Right lobe of liver (tissue), 6 donors: ENCODE measurements around the gene UQCR10. TPM values are rescaled to one million over a fixed set of nuclear protein-coding genes. Genes with fewer than 3 reads are reported as not detected.

ENCODE experiments used
- ATAC-seq, 4 donors: fragments of 200-7000 bp; cut with Tn5 transposase; one replicate each; pipeline ENCODE4 v1.9.1; 2020; ENCODE audit warnings: mild to moderate bottlenecking in 4 of 4, moderate library complexity in 4 of 4
- DNase-seq, 3 donors: peaks; one replicate each; pipeline ENCODE4 v3.0.0-alpha.2; 2020
- H3K27ac ChIP-seq, 3 donors: fragments of 200-600 bp; one replicate each; pipeline ENCODE4 v1.8.0; 2022
- H3K27me3 ChIP-seq, 2 donors: fragments of 200-600 bp; one replicate each; pipeline ENCODE4 v1.8.0; 2022
- H3K36me3 ChIP-seq, 4 donors: fragments of 200-600 bp; sonication (generic) in 1 of 4; one replicate each; pipeline versions ENCODE4 v1.5.1 to v1.8.0; 2017 to 2022; ENCODE audit warnings: control low read depth in 1 of 4
- H3K4me1 ChIP-seq, 4 donors: fragments of 200-600 bp; sonication (generic) in 1 of 4; one replicate each; pipeline versions ENCODE4 v1.5.1 to v1.8.0; 2017 to 2022; ENCODE audit warnings: control low read depth in 1 of 4
- H3K4me3 ChIP-seq, 3 donors: fragments of 200-600 bp; one replicate each; pipeline ENCODE4 v1.8.0; 2022
- H3K9me3 ChIP-seq, 4 donors: fragments of 200-600 bp; sonication (generic) in 1 of 4; one replicate each; pipeline versions ENCODE4 v1.5.1 to v1.8.0; 2017 to 2022; ENCODE audit warnings: control low read depth in 1 of 4
- POLR2A ChIP-seq: fragments of 450-650 bp; IDR thresholded peaks from one replicate; pipeline ENCODE4 v1.6.1; 2017; ENCODE audit warnings: antibody characterized with exemption, mild to moderate bottlenecking
- WGBS: methylation state at CpG from one replicate; pipeline ENCODE4 v1.1.6; 2018; ENCODE audit warnings: low coverage, low lambda C conversion rate; ENCODE audit not compliant: insufficient coverage; ENCODE audit errors: missing lambda C conversion rate; 5-methylcytosine and 5-hydroxymethylcytosine counted together
- intact Hi-C, 2 donors: fragments of 100-400 bp; cut with DNase I; formaldehyde crosslinking; loops; one replicate each; pipeline versions ENCODE4 v1.11.2 to v1.14.1; 2022
- total RNA-seq, 6 experiments: library from RNA; depleted of rRNA in 2 of 6; stranded (reverse); fragments of >200 nt in 2 of 6; fragmentation: NEBNext Ultra II Directional in 3 of 6; extraction: Animal tissue kit (Norgen Biotek cat#: 25700) in 3 of 6; gene quantifications; one replicate each; pipeline versions ENCODE4 v1.1.0 to v1.2.4, GENCODE V29; 2016 to 2023
- TF ChIP-seq, protein P1 (sequence below), 4 donors: fragments of 200-600 bp in 3 of 4; fragments of 450-650 bp in 1 of 4; IDR thresholded peaks; one replicate each; pipeline versions ENCODE4 v1.5.1 to v1.8.0; 2016 to 2022; ENCODE audit warnings: antibody characterized with exemption in 4 of 4, mild to moderate bottlenecking in 2 of 4
- donor health status: DM: no; HTN: yes; CAD: no.
- donor health status: DM: no; HTN: no; CAD: no.
- donor health status: DM: no; HTN: no; CAD: no.
- donor health status: DM: no; HTN: yes; CAD: no.
- donor health status: DM: no; HTN: yes; CAD: no.

UQCR10 gene
- total RNA-seq, 6 experiments from 2014 or later = 57.4 to 71.6 (median 64.0) TPM

DNA sequence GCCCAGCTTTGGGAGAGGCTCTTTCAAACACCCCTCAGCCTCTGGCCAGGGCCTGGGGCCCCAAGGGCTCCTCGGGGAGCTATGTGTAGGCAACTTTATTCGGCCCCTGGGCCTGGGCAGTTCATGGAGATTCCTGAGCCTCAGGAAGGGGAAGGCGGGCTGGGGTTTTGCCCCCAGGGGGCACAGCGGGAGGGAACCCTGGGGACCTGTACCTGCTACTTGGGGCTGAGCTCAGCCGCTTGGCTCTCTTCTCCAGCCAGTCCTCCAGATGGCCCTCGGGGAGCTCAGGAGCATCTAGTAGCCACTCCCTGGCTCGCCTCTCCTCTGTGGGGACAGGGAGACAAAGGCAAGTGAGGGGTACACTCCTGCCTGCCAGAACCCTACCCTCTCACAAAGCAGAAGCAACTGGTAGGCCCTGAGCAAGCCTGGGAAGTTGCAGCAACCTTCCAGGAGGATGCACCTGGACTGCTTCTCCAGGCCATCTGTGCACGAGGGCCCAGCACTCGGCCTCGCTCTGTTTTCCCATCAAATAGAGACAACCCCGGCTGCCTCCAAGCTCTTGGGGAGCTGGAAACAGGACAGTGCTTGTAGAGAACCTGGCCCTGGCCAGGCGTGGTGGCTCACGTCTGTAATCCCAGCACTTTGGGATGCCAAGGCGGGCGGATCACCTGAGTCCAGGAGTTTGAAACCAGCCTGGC lies 28.9 kb upstream of the UQCR10 start:
- intact Hi-C loops = no loop called here
- ATAC-seq = no peak
- Histone ChIP-seq H3K36me3 (peaks cover 0 to 10% (median 3%) of the 10 kb centered on the region in 4 donors), H3K4me1 (no peaks in the 10 kb centered on the region), H3K4me3 (no peak overlapping the region), H3K9me3 (no peaks in the 10 kb centered on the region), H3K27me3 (no peaks in the 10 kb centered on the region), H3K27ac (no peak overlapping the region)
- 94% methylated on average over 5 of the region's 15 CpGs for WGBS
- no peak for TF ChIP-seq POLR2A
- TF ChIP-seq, protein P1, sequence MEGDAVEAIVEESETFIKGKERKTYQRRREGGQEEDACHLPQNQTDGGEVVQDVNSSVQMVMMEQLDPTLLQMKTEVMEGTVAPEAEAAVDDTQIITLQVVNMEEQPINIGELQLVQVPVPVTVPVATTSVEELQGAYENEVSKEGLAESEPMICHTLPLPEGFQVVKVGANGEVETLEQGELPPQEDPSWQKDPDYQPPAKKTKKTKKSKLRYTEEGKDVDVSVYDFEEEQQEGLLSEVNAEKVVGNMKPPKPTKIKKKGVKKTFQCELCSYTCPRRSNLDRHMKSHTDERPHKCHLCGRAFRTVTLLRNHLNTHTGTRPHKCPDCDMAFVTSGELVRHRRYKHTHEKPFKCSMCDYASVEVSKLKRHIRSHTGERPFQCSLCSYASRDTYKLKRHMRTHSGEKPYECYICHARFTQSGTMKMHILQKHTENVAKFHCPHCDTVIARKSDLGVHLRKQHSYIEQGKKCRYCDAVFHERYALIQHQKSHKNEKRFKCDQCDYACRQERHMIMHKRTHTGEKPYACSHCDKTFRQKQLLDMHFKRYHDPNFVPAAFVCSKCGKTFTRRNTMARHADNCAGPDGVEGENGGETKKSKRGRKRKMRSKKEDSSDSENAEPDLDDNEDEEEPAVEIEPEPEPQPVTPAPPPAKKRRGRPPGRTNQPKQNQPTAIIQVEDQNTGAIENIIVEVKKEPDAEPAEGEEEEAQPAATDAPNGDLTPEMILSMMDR (IDR thresholded peaks at IDR 0.05) = no peak
- DNase-seq = no peak

DNA sequence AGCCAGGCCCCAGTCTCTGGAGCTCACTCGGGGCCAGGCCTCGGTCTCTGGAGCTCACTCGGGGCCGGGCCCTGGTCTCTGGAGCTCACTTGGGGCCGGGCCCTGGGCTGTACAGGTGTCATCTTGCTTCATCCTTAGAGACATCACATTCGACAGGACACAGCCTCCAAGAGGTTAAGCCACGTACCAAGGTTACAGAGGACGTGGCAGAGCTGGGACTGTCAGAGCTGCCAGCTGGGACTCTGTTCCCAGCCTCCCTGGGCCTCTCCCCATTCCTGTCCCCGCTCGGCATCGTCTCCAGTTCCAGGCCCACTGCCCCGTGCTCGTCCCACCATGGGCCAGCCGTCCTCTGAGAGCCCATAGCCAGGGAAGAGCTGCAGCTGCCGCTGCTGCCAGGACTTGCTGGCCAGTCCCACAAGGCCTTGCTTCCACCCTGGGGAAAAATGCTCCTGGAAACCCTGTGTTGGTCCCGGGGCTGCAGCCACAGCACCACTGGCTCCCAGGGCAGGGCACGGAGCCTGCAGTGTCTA lies 27.8 kb upstream of the UQCR10 start:
- no peak overlapping the region for H3K27ac ChIP-seq
- no peaks in the 10 kb centered on the region for H3K9me3 ChIP-seq
- DNase-seq (no peak), ATAC-seq (no peak)
- H3K36me3 ChIP-seq = peaks cover 0 to 10% (median 3%) of the 10 kb centered on the region in 4 donors
- 100% methylated on average over 5 of the region's 17 CpGs for WGBS
- no peak for TF ChIP-seq POLR2A
- TF ChIP-seq, protein P1 (IDR thresholded peaks at IDR 0.05) = no peak
- no peak overlapping the region for H3K4me3 ChIP-seq
- H3K4me1 ChIP-seq = no peaks in the 10 kb centered on the region
- H3K27me3 ChIP-seq = no peaks in the 10 kb centered on the region
- intact Hi-C loops = no loop called here

DNA sequence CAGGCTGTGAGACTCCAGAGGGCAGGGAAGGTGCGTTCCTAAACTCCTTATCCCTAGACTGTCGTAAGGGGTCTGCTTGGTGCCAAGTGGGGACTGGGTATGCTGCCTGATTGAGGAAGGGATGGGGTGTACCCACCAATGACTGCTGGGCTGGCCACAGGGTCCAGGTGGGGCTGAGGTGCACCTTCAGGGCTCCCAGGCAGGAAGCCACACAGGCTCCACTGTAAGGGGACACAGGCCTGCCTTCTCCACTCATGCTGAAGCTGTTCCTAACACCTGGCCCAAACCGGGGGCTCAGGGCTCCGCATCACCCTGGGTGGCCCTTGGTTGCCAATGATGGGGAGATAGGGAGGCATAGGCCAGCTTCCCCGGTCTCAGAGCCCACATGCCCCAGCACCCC lies 27.0 kb upstream of the UQCR10 start:
- TF ChIP-seq, protein P1 (IDR thresholded peaks at IDR 0.05) = no peak
- no peak for TF ChIP-seq POLR2A
- Histone ChIP-seq H3K36me3 (peaks cover 0 to 10% (median 3%) of the 10 kb centered on the region in 4 donors), H3K27ac (no peak overlapping the region), H3K9me3 (no peaks in the 10 kb centered on the region), H3K4me3 (no peak overlapping the region), H3K4me1 (no peaks in the 10 kb centered on the region), H3K27me3 (no peaks in the 10 kb centered on the region)
- intact Hi-C loops = no loop called here
- DNase-seq (no peak), ATAC-seq (no peak)
- 80% methylated on average over 1 of the region's 5 CpGs for WGBS

DNA sequence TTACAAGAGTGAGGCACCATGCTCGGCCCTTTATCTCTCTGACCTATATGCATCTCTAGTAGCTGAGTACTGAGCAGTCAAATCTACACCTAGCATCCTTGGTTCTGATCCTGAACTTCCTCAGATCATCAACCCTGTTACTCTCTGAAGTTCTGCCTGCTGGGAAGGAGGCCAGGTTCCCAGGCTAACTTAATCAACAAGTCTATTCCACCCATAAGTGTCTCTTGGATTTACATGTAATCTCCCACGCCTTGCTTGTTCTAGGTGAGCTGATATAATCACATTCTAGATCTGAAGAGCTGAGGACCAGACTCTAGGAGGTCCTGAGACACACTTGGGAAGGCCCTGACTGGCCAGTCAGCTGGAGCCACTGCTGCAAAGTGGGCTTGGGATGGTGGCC lies 25.2 kb upstream of the UQCR10 start:
- intact Hi-C loops = no loop called here
- ATAC-seq (no peak), DNase-seq (no peak)
- WGBS = 100% methylated on average over 1 of the region's 2 CpGs
- Histone ChIP-seq H3K9me3 (no peaks in the 10 kb centered on the region), H3K4me1 (no peaks in the 10 kb centered on the region), H3K27me3 (no peaks in the 10 kb centered on the region), H3K27ac (no peak overlapping the region), H3K4me3 (no peak overlapping the region), H3K36me3 (peaks cover 0 to 19% (median 3%) of the 10 kb centered on the region in 4 donors)
- no peak for TF ChIP-seq POLR2A
- TF ChIP-seq, protein P1 (IDR thresholded peaks at IDR 0.05) = no peak
